RKO (cell line): ENCODE results near the gene TRIM34.
"Not testable (repeated sequence)": the region's sequence is repeated elsewhere in the genome, so short reads cannot be mapped to it uniquely, and the experiment has no call there.

Source experiments
- DNase-seq: peaks from one replicate; pipeline ENCODE4 v3.0.0-alpha.2; 2016; ENCODE audit warnings: low spot score

Gene TRIM34

GRCh38 chr11:5620651-5621521, 3.9 kb upstream of the TRIM34 start:
- DNase-seq = no peak

- no peak for DNase-seq
Observed at GRCh38 chr11:5621580-5621979, 3.2 kb upstream of the TRIM34 start.

GRCh38 chr11:5622802-5623201, 2.0 kb upstream of the TRIM34 start:
- DNase-seq = no peak

GRCh38 chr11:5625281-5625680, 480 bp downstream of the TRIM34 start:
- no peak for DNase-seq

GRCh38 chr11:5626196-5626595, 1.4 kb downstream of the TRIM34 start:
- DNase-seq = no peak

- no peak for DNase-seq
Observed at GRCh38 chr11:5631417-5631816, 6.6 kb downstream of the TRIM34 start.

GRCh38 chr11:5631969-5632635, 7.3 kb downstream of the TRIM34 start:
- no peak for DNase-seq

- no peak for DNase-seq
Observed at GRCh38 chr11:5639953-5640352, 15.2 kb downstream of the TRIM34 start.

GRCh38 chr11:5643585-5643984, 18.8 kb downstream of the TRIM34 start:
- DNase-seq = no peak

- no peak for DNase-seq
Observed at GRCh38 chr11:5646139-5646538, 21.3 kb downstream of the TRIM34 start.

GRCh38 chr11:5655474-5655873, 30.7 kb downstream of the TRIM34 start:
- DNase-seq = no peak

- not testable (repeated sequence) for DNase-seq
Observed at GRCh38 chr11:5656956-5657355, 32.2 kb downstream of the TRIM34 start.

- DNase-seq = no peak
Observed at GRCh38 chr11:5658318-5658717, 33.5 kb downstream of the TRIM34 start.

GRCh38 chr11:5663511-5663910, 38.7 kb downstream of the TRIM34 start:
- no peak for DNase-seq

GRCh38 chr11:5665051-5665570, 40.3 kb downstream of the TRIM34 start:
- DNase-seq = no peak

- no peak for DNase-seq
Observed at GRCh38 chr11:5665746-5666401, 41.1 kb downstream of the TRIM34 start.

GRCh38 chr11:5666402-5666793, 41.6 kb downstream of the TRIM34 start:
- no peak for DNase-seq

GRCh38 chr11:5671831-5672230, 47.0 kb downstream of the TRIM34 start:
- peak; percentile 5 for DNase-seq

GRCh38 chr11:5674391-5674790, 49.6 kb downstream of the TRIM34 start:
- DNase-seq = no peak

- DNase-seq = no peak
Observed at GRCh38 chr11:5679811-5680210, 55.0 kb downstream of the TRIM34 start.

GRCh38 chr11:5682890-5683441, 58.2 kb downstream of the TRIM34 start:
- not testable (repeated sequence) for DNase-seq

GRCh38 chr11:5683620-5684019, 58.8 kb downstream of the TRIM34 start:
- DNase-seq = not testable (repeated sequence)
